Islet of Langerhans (tissue), 1 donor: ENCODE results near the gene RGL1.

ENCODE experiments used
- FAIRE-seq: peaks from one replicate; lab custom pipeline; 2011; peaks lifted over from hg19 to GRCh38; lab: Jason Lieb, UNC

The RGL1 gene

DNA sequence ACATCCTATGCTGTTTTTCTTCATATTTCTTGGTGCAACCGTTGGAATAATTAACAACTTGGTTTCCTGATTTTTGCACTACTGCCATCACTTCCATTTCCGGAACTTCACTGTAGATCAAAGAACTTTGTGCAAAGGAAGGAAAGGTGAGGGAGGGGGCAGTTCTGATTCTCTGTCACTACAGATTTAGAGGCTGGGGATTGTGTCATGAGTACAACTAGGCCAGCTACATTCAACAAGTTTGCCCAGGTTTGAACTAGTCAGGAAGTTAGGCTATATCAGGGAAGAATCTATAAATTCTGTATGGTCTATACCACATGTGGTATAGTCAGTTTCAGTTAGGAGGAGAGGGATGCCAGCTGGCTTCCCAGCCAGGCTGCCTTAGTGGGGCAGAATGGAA is 84.2 kb downstream of the RGL1 start:
- FAIRE-seq = no peak

DNA sequence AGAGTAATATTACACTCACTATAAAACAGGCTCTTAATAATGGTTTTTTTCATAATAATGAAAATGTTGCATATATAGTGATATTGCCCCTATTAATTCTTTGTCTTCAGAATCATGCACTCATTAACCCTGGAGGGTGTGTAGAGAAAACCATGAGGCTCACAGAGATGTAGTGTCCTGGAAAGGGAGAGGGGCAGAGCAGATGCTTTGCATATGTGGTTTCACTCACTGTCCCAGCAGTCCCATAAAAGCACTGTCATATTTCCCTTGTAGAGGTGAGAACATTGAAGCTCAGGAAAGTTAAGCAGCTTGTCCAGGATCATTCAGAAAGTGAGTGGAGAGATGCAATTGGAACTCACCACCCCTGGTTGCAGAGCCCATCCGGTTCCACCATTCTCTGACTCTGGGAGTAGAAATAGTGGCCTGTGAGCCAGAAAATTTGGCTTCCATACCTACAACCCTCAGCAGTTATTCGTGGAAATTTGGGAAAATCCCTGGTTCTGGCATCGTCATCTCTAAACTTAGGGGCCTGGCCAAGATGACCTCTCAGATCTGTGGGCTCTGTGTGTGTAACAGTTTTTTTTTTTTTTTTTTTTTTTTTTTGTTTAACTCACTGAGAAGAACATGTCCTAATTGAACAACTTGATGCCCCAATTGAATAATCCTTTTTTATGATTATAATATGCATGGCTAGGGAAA is 86.4 kb downstream of the RGL1 start:
- no peak for FAIRE-seq

DNA sequence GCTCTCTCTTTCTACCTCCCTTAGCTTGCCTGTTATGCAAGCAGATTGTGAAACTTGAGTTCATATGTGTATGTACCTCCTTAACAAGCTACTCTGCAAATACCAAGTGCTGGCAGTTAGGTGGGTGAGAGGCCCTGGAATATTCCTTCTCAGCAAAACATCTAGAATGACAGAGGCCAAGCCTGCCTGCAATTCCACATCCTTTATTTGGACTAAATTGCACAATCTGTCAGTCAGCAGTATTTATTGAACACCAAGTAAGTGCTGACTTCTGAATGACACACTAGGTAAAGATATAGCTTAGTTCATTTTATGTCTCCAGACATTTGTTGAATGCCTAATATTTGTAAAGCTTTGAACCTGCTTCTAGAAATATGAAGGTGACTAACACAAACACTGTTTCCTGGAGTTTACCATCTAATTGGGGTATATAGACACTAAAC is 87.5 kb downstream of the RGL1 start:
- peak; percentile 43 for FAIRE-seq

DNA sequence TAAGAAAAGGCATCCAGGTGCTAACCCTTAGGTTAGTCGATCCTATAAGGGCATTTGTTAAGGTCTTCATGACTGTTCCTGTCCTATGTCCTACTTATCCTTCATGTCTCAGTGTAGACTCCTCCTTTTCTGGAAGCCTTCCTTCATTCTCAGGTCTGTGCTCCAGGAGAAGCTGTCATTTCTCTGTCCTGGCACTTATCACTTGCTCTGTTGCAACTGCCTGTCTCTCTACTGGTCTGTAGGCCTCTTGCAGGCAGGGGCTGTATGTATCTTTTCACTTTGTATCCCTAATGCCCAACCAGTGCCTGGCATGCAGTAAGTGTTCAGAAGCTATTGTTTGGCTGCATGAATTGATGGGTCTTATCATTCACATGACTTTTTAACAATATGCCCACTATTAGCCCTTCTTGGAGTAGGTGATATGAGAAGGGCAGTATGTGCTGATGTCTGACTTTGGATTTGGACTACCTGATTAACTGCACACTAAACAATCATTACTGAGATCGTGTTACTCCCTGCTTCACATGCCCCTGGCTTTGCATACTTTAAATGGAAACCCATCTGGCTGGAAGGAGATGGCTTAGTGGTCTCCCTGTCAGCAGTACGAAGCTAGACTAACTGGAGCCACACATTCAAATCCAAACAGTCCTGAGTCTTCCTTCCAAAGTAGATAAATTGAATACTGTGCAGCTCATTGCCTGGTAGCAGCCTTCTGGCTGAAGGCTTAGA is 88.8 kb downstream of the RGL1 start:
- FAIRE-seq = no peak

DNA sequence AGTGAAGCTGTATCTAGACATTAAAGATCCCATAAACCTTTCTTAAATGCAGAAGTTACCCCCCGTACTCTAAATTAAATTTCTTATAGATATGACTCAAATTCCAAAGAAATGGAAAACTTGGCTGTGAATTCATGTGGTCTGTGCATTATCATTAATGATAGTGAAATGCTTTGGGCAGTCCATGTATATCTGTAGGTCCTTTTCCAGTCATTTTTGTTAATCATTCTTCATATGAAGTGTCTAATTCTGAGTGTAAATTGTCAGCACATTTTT is 89.3 kb downstream of the RGL1 start:
- FAIRE-seq = peak; percentile 5

DNA sequence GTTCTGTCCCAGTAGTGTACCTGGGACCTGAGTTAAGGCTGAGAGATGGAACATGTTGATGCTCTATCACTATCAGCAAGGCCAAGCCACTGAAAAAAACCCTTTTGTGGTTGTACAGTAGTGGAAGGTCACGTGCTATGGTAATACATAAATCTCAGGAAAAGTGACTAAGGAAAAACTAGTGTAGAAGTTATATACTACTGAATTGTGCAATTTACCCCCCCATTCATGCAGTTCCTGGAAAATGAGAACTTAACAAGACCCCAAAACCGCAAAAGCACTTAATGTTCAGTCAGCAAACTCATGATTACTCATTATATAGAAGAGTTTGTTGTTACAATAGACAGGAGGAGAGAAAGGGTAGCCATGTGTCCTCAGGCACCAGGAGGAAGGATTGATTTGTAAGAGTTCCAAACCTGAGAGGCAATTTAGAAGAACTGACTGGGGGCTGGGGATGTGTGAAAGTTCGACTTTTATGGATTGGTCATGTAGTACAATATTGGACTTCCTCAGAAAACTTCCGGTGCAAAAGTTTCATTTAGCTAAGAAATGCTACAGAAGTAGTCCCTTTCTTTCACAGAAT is 91.6 kb downstream of the RGL1 start:
- no peak for FAIRE-seq

DNA sequence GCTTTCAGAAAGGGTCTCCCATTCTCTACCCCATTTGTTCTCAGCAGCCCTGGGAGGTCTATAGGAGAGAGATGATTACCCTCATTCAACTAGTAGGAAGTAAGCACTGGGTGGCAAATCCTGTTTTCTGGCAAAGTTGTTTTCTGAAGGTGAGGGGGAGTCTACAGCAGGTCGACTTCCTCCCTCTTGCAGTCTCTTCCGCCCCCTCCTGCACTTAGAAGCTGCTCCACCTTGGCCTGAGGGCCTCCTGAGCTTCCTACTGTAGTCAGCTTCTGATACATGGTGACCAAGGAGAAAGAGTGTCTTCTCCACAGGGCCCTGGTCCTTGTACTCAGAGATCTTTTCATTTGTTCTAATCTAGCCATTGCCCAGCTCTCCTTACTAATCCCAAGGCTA is 93.1 kb downstream of the RGL1 start:
- no peak for FAIRE-seq

DNA sequence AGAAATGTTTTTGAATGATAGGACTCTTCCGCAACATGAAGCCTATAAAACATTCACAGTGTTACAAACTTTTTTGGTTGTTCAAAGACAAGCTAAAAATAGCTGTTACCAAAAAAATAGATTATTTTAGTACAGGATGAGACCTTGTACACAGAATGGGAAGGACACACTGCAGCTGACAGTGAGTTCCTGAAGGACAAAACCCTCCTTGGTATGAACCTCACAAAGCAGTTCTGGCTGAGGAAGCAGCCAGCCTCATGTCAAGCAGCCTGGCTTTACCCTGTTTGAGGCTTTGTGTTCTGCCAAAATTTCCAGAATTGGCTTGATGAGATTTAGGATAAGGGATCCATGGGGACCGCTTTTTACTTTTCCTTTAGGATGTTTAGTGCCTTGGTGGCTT is 93.7 kb downstream of the RGL1 start:
- FAIRE-seq = no peak

DNA sequence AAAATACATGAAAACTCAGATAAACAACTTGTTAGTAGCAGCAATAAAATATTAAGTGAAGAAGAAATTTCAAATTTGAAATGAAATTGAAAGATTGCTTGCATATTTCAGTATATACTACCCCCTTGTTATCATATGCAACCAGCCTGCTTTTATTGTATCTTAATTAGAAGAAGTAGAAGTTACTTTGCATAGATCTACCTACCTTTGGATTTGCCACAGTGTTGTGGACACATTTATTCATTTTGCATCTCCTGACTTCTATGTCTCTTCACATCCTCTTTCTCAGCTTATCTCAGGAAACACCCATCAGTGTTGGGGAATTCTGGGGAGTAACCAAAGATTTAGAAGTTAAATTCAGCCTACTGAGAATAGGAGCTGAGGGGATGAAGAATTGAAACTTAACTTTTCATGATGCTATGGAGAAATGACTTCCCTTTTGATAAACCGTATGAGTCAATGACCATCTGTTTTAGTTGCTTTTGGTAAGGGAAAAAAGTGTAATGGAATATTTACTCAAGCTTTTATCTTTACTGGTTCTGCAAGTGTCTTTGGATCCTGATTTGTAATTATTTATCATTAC is 96.9 kb downstream of the RGL1 start:
- no peak for FAIRE-seq

DNA sequence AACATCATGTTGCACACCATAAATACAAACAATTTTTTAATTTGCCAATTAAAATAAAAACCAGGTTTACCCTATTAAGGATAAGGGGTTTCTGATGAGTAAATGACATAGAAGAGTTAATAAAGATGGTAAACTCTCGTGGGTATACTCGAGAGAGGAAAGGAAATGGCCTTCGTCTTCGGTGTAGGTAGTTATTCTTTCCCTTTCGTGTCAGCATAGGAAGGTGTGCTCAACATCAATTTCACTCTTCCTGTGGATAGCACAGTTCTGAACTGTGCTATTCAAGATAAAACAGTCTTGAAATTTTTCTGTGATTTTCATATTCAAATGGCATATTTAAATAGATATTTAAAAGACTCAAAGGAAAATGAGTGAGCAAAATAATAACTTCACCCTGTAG is 98.2 kb downstream of the RGL1 start:
- no peak for FAIRE-seq

DNA sequence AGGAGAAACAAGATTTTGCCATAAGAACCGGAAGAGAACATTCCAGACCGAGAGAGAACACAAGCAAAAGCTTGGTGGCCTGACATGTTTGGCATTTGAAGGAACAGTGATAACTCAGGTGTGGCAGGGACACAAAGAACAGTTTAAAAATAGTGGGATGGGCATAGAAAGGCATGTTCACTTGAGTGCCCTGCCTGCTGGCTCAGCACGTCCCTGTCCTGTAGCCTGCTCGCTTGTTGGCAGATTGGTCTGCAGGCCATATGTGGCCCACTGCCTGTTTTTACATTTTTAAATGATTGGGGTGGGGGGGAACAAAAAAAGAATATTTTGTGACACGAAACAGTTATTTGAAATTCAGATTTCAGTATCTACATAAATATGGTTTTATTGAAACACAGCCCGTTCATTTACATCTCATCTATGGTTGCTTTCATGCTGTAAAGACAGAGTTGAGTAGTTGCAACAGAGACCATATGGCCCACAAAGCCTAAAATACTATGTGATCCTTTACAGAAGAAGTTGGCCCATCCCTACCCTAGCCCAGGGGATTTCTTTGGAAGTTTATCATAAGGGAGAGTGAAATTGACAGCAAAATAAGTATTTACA is 100.7 kb downstream of the RGL1 start:
- no peak for FAIRE-seq

DNA sequence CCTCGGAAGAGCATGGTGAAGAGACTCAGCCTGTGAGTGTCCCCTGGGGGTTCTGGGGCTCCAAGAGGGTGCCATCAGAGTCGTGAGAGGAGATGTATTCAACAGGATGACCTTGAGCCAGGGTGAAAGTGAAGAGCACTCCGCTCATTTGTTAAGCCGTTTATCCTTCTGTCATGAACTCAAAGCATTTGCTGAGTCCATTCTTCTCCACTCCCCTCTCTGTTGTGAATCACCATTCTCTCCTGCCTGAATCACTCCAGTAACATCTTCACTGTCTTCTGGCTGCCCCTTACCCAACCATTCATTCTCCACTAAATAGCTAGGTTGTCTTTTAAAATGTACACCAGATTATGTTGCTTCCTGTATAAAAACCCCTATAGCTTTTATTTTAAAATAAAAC is 102.2 kb downstream of the RGL1 start:
- no peak for FAIRE-seq

DNA sequence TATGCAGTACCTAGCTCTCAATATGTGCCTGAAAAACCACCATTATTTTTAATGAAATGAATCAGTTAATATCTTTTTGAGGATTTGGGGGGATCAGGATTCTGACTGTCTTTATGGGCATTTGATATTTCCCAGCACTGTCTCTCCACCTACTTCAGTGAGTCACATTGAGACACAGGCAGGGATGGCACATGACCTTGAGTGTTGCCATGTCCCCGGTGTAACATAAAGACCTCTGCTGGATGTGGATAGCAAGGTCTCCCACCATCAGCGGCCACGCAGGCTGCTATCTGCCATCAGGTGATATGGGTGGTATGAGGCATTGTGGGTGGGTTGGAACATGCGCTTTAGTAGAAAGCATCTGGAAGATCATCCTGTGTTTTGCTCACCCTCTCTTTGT is 103.2 kb downstream of the RGL1 start:
- no peak for FAIRE-seq

DNA sequence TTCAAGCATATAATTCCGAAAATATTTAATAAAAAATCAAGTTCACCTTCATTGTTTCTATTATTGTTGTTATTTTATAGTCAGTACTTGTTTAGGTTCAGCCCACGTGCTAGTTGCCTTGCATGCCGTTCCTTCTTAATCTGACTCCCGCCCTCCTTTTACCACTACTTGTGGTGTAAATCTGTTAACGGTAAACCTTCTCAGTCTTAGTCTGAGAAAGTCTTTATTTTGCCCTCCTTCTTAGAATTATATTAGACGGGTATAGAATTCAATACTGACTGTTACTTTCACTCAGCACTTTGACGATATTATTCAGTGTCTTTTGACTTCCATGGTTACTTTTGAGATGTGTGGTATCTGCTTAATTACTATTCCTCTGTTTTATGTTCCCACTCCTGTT is 104.8 kb downstream of the RGL1 start:
- no peak for FAIRE-seq

DNA sequence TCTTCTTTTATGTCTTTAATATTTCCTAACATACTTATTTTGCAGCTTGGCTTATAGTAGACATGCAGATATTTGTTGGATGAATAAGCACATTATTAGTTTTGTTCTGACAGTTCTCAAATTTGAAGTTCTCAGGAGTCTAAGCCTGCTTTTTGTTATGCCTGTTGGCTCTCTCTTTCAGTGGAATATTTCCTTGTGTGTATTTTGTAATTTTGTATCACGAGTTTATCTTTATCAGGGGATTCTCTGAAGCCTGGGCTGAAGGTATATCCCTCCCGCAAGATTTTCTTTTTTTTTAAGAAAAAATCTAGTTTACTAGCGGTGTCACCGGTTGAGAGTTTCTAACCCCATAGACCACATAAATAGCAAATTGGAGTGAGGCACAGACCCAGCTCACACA is 105.9 kb downstream of the RGL1 start:
- no peak for FAIRE-seq

DNA sequence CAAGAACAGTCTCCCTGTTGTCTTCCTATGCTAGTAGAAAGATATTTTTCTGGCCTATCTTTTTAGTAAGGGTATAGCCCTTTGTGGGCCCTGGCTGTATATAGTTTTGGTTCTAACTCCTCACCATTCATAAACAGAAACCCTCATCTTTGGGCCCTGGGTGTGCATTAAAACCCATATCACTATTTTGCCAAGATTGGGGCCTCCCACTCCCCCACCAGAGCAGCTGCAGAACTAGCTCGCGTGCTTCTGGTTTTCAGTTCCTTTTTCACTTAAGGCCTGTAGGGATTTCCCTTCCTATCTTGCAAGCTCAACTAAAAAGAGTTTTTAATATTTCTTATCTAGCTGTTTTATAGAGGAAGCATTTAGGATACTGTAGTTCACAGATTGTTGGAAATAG is 106.4 kb downstream of the RGL1 start:
- FAIRE-seq = no peak

DNA sequence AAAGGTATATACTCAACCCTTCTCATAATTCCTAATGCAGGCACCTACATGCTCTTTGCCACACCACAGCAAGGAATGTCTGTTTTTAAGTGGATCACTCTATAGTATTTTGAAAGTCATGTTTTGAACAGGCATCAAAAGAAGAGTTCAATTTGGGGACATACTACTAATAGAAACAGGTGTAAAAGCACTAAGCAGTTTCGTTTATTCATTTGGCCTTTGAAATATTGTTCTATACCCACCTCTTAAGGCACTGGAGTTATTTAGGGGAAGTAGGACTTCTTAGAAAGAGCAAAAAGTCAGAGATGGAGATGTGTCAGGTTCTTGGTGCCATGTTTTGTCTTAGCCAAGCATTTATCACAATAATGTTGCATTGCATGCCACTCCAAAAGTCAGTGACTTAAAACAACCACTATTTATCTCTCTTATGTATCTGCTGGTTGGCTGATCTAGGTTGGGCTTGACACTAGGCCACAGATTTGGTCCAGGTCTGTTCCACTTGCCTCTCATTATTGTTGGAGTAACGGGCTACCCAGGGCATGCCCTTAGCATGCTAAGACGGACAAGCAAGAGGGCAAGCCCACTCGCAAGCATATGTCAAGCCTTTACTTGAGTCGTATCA is 107.5 kb downstream of the RGL1 start:
- no peak for FAIRE-seq

DNA sequence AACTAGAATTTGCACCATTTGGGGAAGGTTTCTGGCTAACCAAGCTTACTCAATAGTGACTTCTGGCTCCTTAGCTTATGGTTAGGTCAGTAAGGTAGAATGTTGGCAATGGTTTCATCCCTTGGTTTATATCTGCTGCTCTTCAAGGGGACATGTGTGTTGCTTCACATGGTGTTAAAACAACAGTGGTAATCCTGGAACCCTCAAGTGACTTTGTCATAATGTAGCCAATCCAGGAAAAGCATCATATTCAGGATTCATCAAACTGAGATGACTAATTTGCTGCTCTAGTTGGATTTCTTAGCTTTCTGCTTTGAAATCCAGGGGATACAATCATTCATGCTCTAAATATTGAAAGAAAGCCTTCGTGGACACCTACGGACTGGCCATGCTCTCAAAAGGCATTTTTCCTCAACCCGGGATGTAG is 108.7 kb downstream of the RGL1 start:
- FAIRE-seq = no peak

DNA sequence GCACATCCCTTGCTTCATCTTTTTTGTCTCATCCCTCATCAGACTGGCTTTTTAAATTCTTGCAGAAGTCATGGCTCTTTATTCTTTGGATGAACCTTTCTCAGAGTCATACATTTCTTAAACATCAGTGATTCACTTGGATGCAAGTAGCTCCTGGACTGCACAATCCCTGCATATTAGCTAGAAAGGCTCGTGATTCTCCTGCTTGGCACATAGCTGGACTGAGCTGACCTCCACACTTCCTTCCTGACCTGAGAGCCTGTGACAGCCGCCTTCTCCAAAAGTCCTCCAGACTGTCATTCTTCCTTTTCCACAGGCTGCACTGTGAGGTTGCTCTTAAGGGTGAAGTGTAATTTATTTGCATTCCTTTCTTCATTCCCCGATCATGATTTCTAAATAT is 109.4 kb downstream of the RGL1 start:
- FAIRE-seq = no peak

DNA sequence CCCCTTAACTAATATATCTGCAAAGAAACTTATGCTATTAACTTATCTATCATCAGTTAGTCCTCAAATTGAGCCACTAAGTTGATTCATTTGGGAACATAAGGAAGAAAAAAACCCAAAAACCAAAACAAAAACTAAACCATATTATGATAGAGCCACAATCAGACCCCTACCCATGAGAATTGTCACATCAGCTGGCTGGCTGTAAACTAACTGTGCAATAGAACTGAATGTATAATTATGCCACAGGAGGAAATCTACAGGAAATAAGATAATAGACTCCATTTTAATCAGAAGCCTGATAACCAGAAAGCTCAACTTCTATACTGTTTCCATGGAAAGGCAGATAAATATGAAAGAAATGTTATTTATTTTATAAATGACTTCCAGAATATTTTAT is 110.0 kb downstream of the RGL1 start:
- FAIRE-seq = no peak

DNA sequence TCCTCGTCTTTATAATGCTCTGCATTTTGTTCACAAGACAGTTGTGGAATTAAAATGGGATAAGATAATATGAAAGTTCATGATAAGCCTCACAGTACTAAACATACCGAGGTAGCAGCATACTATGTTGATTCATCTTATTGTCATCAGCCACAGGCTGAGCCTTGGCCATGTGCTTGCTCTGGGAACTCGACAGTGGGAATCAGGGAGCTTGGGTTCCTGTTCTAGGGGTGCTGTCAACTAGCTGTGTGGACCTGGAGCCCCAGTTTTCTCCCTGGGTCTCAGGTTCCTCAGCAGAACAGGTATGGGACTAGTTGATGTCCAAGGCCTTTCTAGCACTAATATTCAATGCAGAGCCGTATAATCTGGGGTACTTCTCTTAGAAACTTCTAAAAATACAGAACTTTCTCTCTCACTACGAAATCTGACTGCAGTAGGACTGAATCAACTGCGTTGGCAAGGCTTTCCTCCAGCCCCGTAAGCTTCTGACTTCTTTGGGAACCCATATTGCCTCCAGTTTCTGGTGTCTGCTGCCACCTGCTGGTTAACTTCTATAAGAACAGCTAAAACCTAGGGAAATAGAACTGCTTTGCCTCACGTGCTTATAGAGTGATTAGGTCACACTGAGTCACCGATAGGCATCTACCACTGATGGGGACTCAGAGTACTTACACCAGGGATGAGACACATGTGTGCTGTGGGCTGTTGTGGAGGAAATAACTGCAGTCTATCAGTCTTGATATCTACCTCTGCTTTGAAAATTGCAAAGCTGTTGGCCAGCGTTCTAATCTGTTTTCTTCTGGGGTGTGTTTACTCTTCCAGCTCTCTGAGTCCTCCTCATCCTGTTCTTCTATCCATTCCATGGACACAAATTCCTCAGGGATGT is 110.9 kb downstream of the RGL1 start:
- peak; percentile 93 for FAIRE-seq

DNA sequence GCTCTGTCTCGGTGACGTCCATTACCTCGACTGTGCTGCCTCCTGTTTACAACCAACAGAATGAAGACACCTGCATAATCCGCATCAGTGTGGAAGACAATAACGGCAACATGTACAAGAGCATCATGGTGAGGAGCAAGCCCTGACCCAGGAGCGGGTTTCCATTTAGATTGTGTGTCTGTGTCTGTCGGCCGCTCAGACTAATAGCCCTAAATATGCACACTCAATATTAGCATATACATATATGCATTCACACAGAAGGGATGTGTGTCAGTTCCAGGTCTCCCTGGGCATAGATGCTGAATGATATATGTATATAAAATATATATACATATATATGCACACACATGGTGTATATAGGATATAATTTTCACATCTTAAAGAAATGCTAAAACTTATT is 111.7 kb downstream of the RGL1 start:
- no peak for FAIRE-seq
